HG02678 (cell line): Measurements from ENCODE around the gene TMEM178B.

ENCODE experiments used
- ATAC-seq: cut with Tn5 transposase; IDR thresholded peaks from one replicate; pipeline ENCODE4 v1.9.1; 2021; ENCODE audit warnings: mild to moderate bottlenecking, moderate library complexity; ENCODE audit not compliant: unreplicated experiment

The TMEM178B gene

GRCh38 chr7:141217938-141218337 lies 144.1 kb downstream of the TMEM178B start:
- no peak for ATAC-seq

GRCh38 chr7:141218941-141219340 lies 145.1 kb downstream of the TMEM178B start:
- ATAC-seq, result no peak

- no peak for ATAC-seq
Measured at GRCh38 chr7:141220263-141220880, 146.5 kb downstream of the TMEM178B start.

GRCh38 chr7:141221007-141221612 lies 147.2 kb downstream of the TMEM178B start:
- no peak for ATAC-seq

GRCh38 chr7:141225916-141226618 lies 152.2 kb downstream of the TMEM178B start:
- ATAC-seq, result no peak

- no peak for ATAC-seq
Measured at GRCh38 chr7:141227454-141227853, 153.6 kb downstream of the TMEM178B start.

- ATAC-seq, result no peak
Measured at GRCh38 chr7:141228482-141228881, 154.6 kb downstream of the TMEM178B start.

GRCh38 chr7:141231018-141231792 lies 157.3 kb downstream of the TMEM178B start:
- no peak for ATAC-seq

GRCh38 chr7:141232286-141233051 lies 158.6 kb downstream of the TMEM178B start:
- no peak for ATAC-seq

GRCh38 chr7:141234335-141235105 lies 160.7 kb downstream of the TMEM178B start:
- ATAC-seq, result no peak

- ATAC-seq, result no peak
Measured at GRCh38 chr7:141235656-141236055, 161.8 kb downstream of the TMEM178B start.

GRCh38 chr7:141238596-141239243 lies 164.9 kb downstream of the TMEM178B start:
- no peak for ATAC-seq

GRCh38 chr7:141239661-141240060 lies 165.8 kb downstream of the TMEM178B start:
- ATAC-seq, result no peak

- ATAC-seq, result no peak
Measured at GRCh38 chr7:141242568-141242967, 168.7 kb downstream of the TMEM178B start.

- no peak for ATAC-seq
Measured at GRCh38 chr7:141243368-141243767, 169.5 kb downstream of the TMEM178B start.

GRCh38 chr7:141244435-141244834 lies 170.6 kb downstream of the TMEM178B start:
- ATAC-seq, result no peak

- no peak for ATAC-seq
Measured at GRCh38 chr7:141246426-141246825, 172.6 kb downstream of the TMEM178B start.

- ATAC-seq, result no peak
Measured at GRCh38 chr7:141251180-141251579, 177.3 kb downstream of the TMEM178B start.

GRCh38 chr7:141251957-141252356 lies 178.1 kb downstream of the TMEM178B start:
- ATAC-seq, result no peak
